ENCODE measurements around the gene GPR21. TPM values are rescaled to one million over a fixed set of nuclear protein-coding genes. Genes with fewer than 3 reads are reported as not detected.

GPR21 gene
- total and polyA plus RNA-seq, 3 experiments from 2014 or later: 0.35 to 0.61 TPM; not detected in 1

GRCh38 chr9:123020796-123021195 lies 12.7 kb upstream of the GPR21 start:
- Mint-ChIP-seq H3K27ac (no peak overlapping the region), H3K4me1 (no peaks in the 10 kb centered on the region), H3K4me3 (no peak overlapping the region), H3K9me3 (no peaks in the 10 kb centered on the region), H3K27me3 (no peaks in the 10 kb centered on the region), H3K36me3 (peaks cover 0 to 66% (median 11%) of the 10 kb centered on the region in 3 donors)
- H3K27me3 ChIP-seq (ENCODE audit: insufficient read depth, low read length, poor library complexity, severe bottlenecking): no peaks in the 10 kb centered on the region
- H3K27ac ChIP-seq (ENCODE audit: low read depth, low read length): no peak overlapping the region
- DNase-seq: no peak
- H3K9me3 ChIP-seq (ENCODE audit: low read length): no peaks in the 10 kb centered on the region
- H3K4me1 ChIP-seq (ENCODE audit: insufficient read depth, low read length): no peaks in the 10 kb centered on the region
- H3K36me3 ChIP-seq (ENCODE audit: insufficient read depth, low read length): no peaks in the 10 kb centered on the region
- ChIA-PET POLR2A (no interaction called here), CTCF (no interaction called here)
- no peak overlapping the region for H3K4me3 ChIP-seq (ENCODE audit: low read length)

- no peak overlapping the region for H3K27ac Mint-ChIP-seq
- ChIA-PET CTCF (interaction anchor here (0.8 kb wide), 1 partner anchor 10 kb away, joined by 4 read pairs; no protein-coding TSS in a partner anchor), POLR2A (no interaction called here)
These were observed 7.0 kb upstream of the GPR21 start for GRCh38 chr9:123026425-123026824.

DNA sequence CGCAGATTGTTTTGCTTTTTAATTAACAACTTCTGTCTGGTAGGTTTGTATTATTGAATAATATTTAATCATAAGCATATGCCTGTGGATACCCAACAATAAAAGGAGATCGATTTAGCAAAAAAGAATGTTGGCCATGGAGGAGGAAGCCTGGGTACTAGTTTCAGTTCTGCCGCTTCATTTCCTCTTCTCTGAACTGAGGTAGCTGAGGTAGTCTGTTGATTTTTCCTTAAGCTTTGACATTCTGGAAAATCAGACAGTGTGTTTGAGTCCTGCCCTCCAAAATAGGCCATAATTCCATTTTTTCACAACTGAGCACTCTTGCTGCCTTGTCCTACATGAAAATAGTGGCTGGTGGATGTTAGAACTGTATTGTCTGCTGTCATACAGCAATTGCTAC lies 6.0 kb upstream of the GPR21 start:
- Mint-ChIP-seq H3K9me3 (no peaks in the 10 kb centered on the region), H3K36me3 (peaks cover 8 to 42% (median 8%) of the 10 kb centered on the region in 3 donors), H3K4me1 (no peaks in the 10 kb centered on the region), H3K4me3 (no peak overlapping the region), H3K27me3 (no peaks in the 10 kb centered on the region), H3K27ac (no peak overlapping the region)
- POLR2A ChIA-PET: no interaction called here
- no peaks in the 10 kb centered on the region for H3K36me3 ChIP-seq (ENCODE audit: insufficient read depth, low read length)
- no peaks in the 10 kb centered on the region for H3K27me3 ChIP-seq (ENCODE audit: insufficient read depth, low read length, poor library complexity, severe bottlenecking)
- no peak overlapping the region for H3K27ac ChIP-seq (ENCODE audit: low read depth, low read length)
- no peak for DNase-seq
- H3K9me3 ChIP-seq (ENCODE audit: low read length): no peaks in the 10 kb centered on the region
- no peak overlapping the region for H3K4me3 ChIP-seq (ENCODE audit: low read length)
- CTCF ChIA-PET: no interaction called here
- no peaks in the 10 kb centered on the region for H3K4me1 ChIP-seq (ENCODE audit: insufficient read depth, low read length)

More at GRCh38 chr9:123026425-123026824, 7.0 kb upstream of the GPR21 start:
- Mint-ChIP-seq H3K27me3 (no peaks in the 10 kb centered on the region), H3K36me3 (peaks cover 8 to 49% (median 12%) of the 10 kb centered on the region in 3 donors), H3K4me3 (no peak overlapping the region), H3K9me3 (no peaks in the 10 kb centered on the region), H3K4me1 (no peaks in the 10 kb centered on the region)
- Histone ChIP-seq H3K27me3 (ENCODE audit: insufficient read depth, low read length, poor library complexity, severe bottlenecking) (no peaks in the 10 kb centered on the region), H3K4me3 (ENCODE audit: low read length) (no peak overlapping the region), H3K27ac (ENCODE audit: low read depth, low read length) (no peak overlapping the region), H3K9me3 (ENCODE audit: low read length) (no peaks in the 10 kb centered on the region), H3K36me3 (ENCODE audit: insufficient read depth, low read length) (no peaks in the 10 kb centered on the region), H3K4me1 (ENCODE audit: insufficient read depth, low read length) (no peaks in the 10 kb centered on the region)
- no peak for DNase-seq

GRCh38 chr9:123028136-123028535 lies 5.3 kb upstream of the GPR21 start:
- Mint-ChIP-seq H3K9me3 (no peaks in the 10 kb centered on the region), H3K4me1 (no peaks in the 10 kb centered on the region), H3K27me3 (no peaks in the 10 kb centered on the region), H3K27ac (no peak overlapping the region), H3K4me3 (no peak overlapping the region), H3K36me3 (peaks cover 8 to 39% (median 12%) of the 10 kb centered on the region in 3 donors)
- Histone ChIP-seq H3K4me3 (ENCODE audit: low read length) (no peak overlapping the region), H3K4me1 (ENCODE audit: insufficient read depth, low read length) (no peaks in the 10 kb centered on the region), H3K27ac (ENCODE audit: low read depth, low read length) (no peak overlapping the region), H3K9me3 (ENCODE audit: low read length) (no peaks in the 10 kb centered on the region), H3K27me3 (ENCODE audit: insufficient read depth, low read length, poor library complexity, severe bottlenecking) (no peaks in the 10 kb centered on the region), H3K36me3 (ENCODE audit: insufficient read depth, low read length) (no peaks in the 10 kb centered on the region)
- DNase-seq: no peak
- CTCF ChIA-PET: no interaction called here
- POLR2A ChIA-PET: no interaction called here

DNA sequence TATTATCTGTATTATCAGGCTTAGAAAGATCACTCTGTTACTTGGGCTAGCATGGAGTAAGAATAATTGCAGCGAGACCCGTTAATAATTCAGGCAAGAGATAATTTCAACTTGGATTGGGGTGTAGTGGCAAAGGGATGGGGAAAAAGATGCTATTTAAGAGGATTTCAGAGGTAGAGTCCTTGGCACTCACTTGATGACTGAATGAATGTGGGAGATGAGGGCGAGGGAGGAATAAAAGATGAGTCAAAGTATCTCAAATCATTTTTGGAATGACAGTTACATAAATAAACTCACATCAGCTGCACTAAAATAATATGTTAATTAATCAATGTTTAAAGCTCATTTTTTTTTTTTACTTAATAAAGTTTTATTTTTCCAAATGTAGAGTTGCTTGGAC lies 4.5 kb upstream of the GPR21 start:
- no peaks in the 10 kb centered on the region for H3K4me1 Mint-ChIP-seq
- ChIA-PET CTCF (no interaction called here), POLR2A (no interaction called here)
- no peaks in the 10 kb centered on the region for H3K36me3 ChIP-seq (ENCODE audit: insufficient read depth, low read length)
- H3K4me3 ChIP-seq (ENCODE audit: low read length): no peak overlapping the region
- H3K27ac Mint-ChIP-seq: no peak overlapping the region
- H3K4me3 Mint-ChIP-seq: no peak overlapping the region
- H3K27me3 Mint-ChIP-seq: no peaks in the 10 kb centered on the region
- no peak for DNase-seq
- H3K9me3 ChIP-seq (ENCODE audit: low read length): no peaks in the 10 kb centered on the region
- H3K27ac ChIP-seq (ENCODE audit: low read depth, low read length): no peak overlapping the region
- no peaks in the 10 kb centered on the region for H3K9me3 Mint-ChIP-seq
- peaks cover 8 to 41% (median 11%) of the 10 kb centered on the region in 3 donors for H3K36me3 Mint-ChIP-seq
- H3K27me3 ChIP-seq (ENCODE audit: insufficient read depth, low read length, poor library complexity, severe bottlenecking): no peaks in the 10 kb centered on the region
- no peaks in the 10 kb centered on the region for H3K4me1 ChIP-seq (ENCODE audit: insufficient read depth, low read length)

DNA sequence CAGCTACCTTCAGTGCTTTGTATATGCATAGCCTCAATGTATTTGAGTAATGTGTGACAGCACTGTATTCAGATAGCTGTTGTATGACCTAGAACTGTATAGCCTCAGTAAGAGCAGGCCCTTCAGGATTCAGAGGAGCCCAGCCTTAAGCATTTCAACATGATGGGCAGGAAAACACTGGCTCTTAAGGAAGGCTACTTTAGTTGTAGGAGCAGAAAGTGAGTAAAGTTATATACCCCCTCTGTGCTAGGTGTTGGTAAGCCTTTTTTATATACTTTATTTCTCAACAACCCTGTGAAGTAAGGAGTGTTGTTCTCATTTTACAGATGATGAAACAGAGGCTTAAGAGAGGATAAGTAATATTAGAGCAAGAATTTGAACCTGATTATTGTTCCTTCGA lies 1.5 kb upstream of the GPR21 start:
- Histone ChIP-seq H3K4me3 (ENCODE audit: low read length) (no peak overlapping the region), H3K27me3 (ENCODE audit: insufficient read depth, low read length, poor library complexity, severe bottlenecking) (no peaks in the 10 kb centered on the region), H3K27ac (ENCODE audit: low read depth, low read length) (no peak overlapping the region), H3K9me3 (ENCODE audit: low read length) (no peaks in the 10 kb centered on the region), H3K4me1 (ENCODE audit: insufficient read depth, low read length) (no peaks in the 10 kb centered on the region), H3K36me3 (ENCODE audit: insufficient read depth, low read length) (no peaks in the 10 kb centered on the region)
- no peaks in the 10 kb centered on the region for H3K4me1 Mint-ChIP-seq
- no peaks in the 10 kb centered on the region for H3K27me3 Mint-ChIP-seq
- H3K27ac Mint-ChIP-seq: no peak overlapping the region
- CTCF ChIA-PET: no interaction called here
- POLR2A ChIA-PET: no interaction called here
- no peaks in the 10 kb centered on the region for H3K9me3 Mint-ChIP-seq
- peaks cover 11 to 46% (median 24%) of the 10 kb centered on the region in 3 donors for H3K36me3 Mint-ChIP-seq
- no peak overlapping the region for H3K4me3 Mint-ChIP-seq
- DNase-seq: no peak

- Mint-ChIP-seq H3K27ac (peak overlapping the region in 1 of 8 donors; percentile 15), H3K4me3 (no peak overlapping the region)
- no peak for DNase-seq
These were observed 566 bp downstream of the GPR21 start for GRCh38 chr9:123033864-123034601.

GRCh38 chr9:123034881-123035510 lies 1.5 kb downstream of the GPR21 start:
- Mint-ChIP-seq H3K9me3 (no peaks in the 10 kb centered on the region), H3K27ac (no peak overlapping the region), H3K27me3 (no peaks in the 10 kb centered on the region), H3K4me3 (no peak overlapping the region), H3K4me1 (no peaks in the 10 kb centered on the region), H3K36me3 (peaks cover 3 to 36% (median 22%) of the 10 kb centered on the region in 3 donors)
- POLR2A ChIA-PET: no interaction called here
- H3K4me3 ChIP-seq (ENCODE audit: low read length): no peak overlapping the region
- no peak for DNase-seq
- H3K9me3 ChIP-seq (ENCODE audit: low read length): no peaks in the 10 kb centered on the region
- H3K27ac ChIP-seq (ENCODE audit: low read depth, low read length): no peak overlapping the region
- no peaks in the 10 kb centered on the region for H3K27me3 ChIP-seq (ENCODE audit: insufficient read depth, low read length, poor library complexity, severe bottlenecking)
- H3K4me1 ChIP-seq (ENCODE audit: insufficient read depth, low read length): no peaks in the 10 kb centered on the region
- CTCF ChIA-PET: no interaction called here
- H3K36me3 ChIP-seq (ENCODE audit: insufficient read depth, low read length): no peaks in the 10 kb centered on the region

More at GRCh38 chr9:123033864-123034601, 566 bp downstream of the GPR21 start:
- Histone ChIP-seq H3K27ac (ENCODE audit: low read depth, low read length) (no peak overlapping the region), H3K4me3 (ENCODE audit: low read length) (no peak overlapping the region), H3K9me3 (ENCODE audit: low read length) (no peaks in the 10 kb centered on the region), H3K27me3 (ENCODE audit: insufficient read depth, low read length, poor library complexity, severe bottlenecking) (no peaks in the 10 kb centered on the region), H3K36me3 (ENCODE audit: insufficient read depth, low read length) (no peaks in the 10 kb centered on the region), H3K4me1 (ENCODE audit: insufficient read depth, low read length) (no peaks in the 10 kb centered on the region)
- CTCF ChIA-PET: no interaction called here
- no peaks in the 10 kb centered on the region for H3K9me3 Mint-ChIP-seq
- peaks cover 6 to 39% (median 25%) of the 10 kb centered on the region in 3 donors for H3K36me3 Mint-ChIP-seq
- H3K27me3 Mint-ChIP-seq: no peaks in the 10 kb centered on the region
- no peaks in the 10 kb centered on the region for H3K4me1 Mint-ChIP-seq
- POLR2A ChIA-PET: no interaction called here

All from CD8-positive, alpha-beta memory T cell (primary cell).